Neural crest cell (in vitro differentiated cells): ENCODE measurements around the gene C1orf116. TPM values are rescaled to one million over a fixed set of nuclear protein-coding genes. Genes with fewer than 3 reads are reported as not detected.

Experiments used
- DNase-seq: peaks from one replicate; pipeline ENCODE4 v3.0.0; 2021; ENCODE audit warnings: low read depth, mixed read lengths, low spot score
- H3K27ac Mint-ChIP-seq: one replicate; pipeline ENCODE4 v1.8.0; 2021; ENCODE audit warnings: mild to moderate bottlenecking, mixed read lengths; ENCODE audit not compliant: unreplicated experiment
- H3K27me3 Mint-ChIP-seq: 2 replicates; pipeline ENCODE4 v1.8.0; 2021; ENCODE audit warnings: low read depth, mild to moderate bottlenecking, mixed read lengths
- H3K36me3 Mint-ChIP-seq: 2 replicates; pipeline ENCODE4 v1.8.0; 2021; ENCODE audit warnings: low read depth, mild to moderate bottlenecking, mixed read lengths
- H3K4me1 Mint-ChIP-seq: 2 replicates; pipeline ENCODE4 v1.8.0; 2021; ENCODE audit warnings: mixed read lengths
- H3K4me3 Mint-ChIP-seq: one replicate; pipeline ENCODE4 v1.8.0; 2021; ENCODE audit warnings: mild to moderate bottlenecking, mixed read lengths
- H3K9me3 Mint-ChIP-seq: 2 replicates; pipeline ENCODE4 v1.8.0; 2021; ENCODE audit warnings: mixed read lengths
- CTCF ChIP-seq: fragments of 200-600 bp; sonication (generic); conservative IDR thresholded peaks from 2 replicates; pipeline ENCODE4 v1.5.0; 2021; ENCODE audit warnings: antibody characterized with exemption, mild to moderate bottlenecking
- total RNA-seq: library from RNA; stranded (reverse); gene quantifications from 2 replicates; pipeline ENCODE4 v1.2.1, GENCODE V29; 2021

The C1orf116 gene
- total RNA-seq, 1 donor from 2014 or later = 0.37 TPM

GRCh38 chr1:207039380-207040180 lies 7.0 kb upstream of the C1orf116 start:
- no peak for TF ChIP-seq CTCF
- Mint-ChIP-seq H3K27ac (peak overlapping the region; percentile 10), H3K4me3 (peak overlapping the region; percentile 1), H3K9me3 (peaks cover 5% of the 10 kb centered on the region), H3K36me3 (peaks cover 8% of the 10 kb centered on the region), H3K27me3 (no peaks in the 10 kb centered on the region), H3K4me1 (peaks cover 9% of the 10 kb centered on the region)
- DNase-seq = no peak

GRCh38 chr1:207036865-207037264 lies 4.3 kb upstream of the C1orf116 start:
- peaks cover 3% of the 10 kb centered on the region for H3K9me3 Mint-ChIP-seq
- DNase-seq = no peak
- H3K27me3 Mint-ChIP-seq = peaks cover 9% of the 10 kb centered on the region
- no peak overlapping the region for H3K4me3 Mint-ChIP-seq
- TF ChIP-seq CTCF = no peak
- peaks cover 24% of the 10 kb centered on the region for H3K4me1 Mint-ChIP-seq
- no peak overlapping the region for H3K27ac Mint-ChIP-seq
- peaks cover under 1% of the 10 kb centered on the region for H3K36me3 Mint-ChIP-seq

GRCh38 chr1:207035877-207036551 lies 3.5 kb upstream of the C1orf116 start:
- H3K4me1 Mint-ChIP-seq = peaks cover 26% of the 10 kb centered on the region
- H3K9me3 Mint-ChIP-seq = peaks cover 2% of the 10 kb centered on the region
- no peak for DNase-seq
- no peak for TF ChIP-seq CTCF
- no peak overlapping the region for H3K4me3 Mint-ChIP-seq
- H3K27ac Mint-ChIP-seq = no peak overlapping the region
- peaks cover 13% of the 10 kb centered on the region for H3K27me3 Mint-ChIP-seq
- no peaks in the 10 kb centered on the region for H3K36me3 Mint-ChIP-seq

- no peak for DNase-seq
- no peak for TF ChIP-seq CTCF
- Mint-ChIP-seq H3K4me1 (peaks cover 21% of the 10 kb centered on the region), H3K9me3 (peaks cover 2% of the 10 kb centered on the region), H3K36me3 (no peaks in the 10 kb centered on the region), H3K4me3 (no peak overlapping the region), H3K27ac (no peak overlapping the region), H3K27me3 (peaks cover 22% of the 10 kb centered on the region)
These were observed 2.4 kb upstream of the C1orf116 start for GRCh38 chr1:207034998-207035397.

GRCh38 chr1:207034208-207034607 lies 1.7 kb upstream of the C1orf116 start:
- no peak for TF ChIP-seq CTCF
- Mint-ChIP-seq H3K4me3 (no peak overlapping the region), H3K9me3 (peaks cover 2% of the 10 kb centered on the region), H3K27ac (no peak overlapping the region), H3K36me3 (no peaks in the 10 kb centered on the region), H3K27me3 (peaks cover 23% of the 10 kb centered on the region), H3K4me1 (peaks cover 20% of the 10 kb centered on the region)
- DNase-seq = no peak
